ENCODE data around the gene LAMB1.

The LAMB1 gene

DNA sequence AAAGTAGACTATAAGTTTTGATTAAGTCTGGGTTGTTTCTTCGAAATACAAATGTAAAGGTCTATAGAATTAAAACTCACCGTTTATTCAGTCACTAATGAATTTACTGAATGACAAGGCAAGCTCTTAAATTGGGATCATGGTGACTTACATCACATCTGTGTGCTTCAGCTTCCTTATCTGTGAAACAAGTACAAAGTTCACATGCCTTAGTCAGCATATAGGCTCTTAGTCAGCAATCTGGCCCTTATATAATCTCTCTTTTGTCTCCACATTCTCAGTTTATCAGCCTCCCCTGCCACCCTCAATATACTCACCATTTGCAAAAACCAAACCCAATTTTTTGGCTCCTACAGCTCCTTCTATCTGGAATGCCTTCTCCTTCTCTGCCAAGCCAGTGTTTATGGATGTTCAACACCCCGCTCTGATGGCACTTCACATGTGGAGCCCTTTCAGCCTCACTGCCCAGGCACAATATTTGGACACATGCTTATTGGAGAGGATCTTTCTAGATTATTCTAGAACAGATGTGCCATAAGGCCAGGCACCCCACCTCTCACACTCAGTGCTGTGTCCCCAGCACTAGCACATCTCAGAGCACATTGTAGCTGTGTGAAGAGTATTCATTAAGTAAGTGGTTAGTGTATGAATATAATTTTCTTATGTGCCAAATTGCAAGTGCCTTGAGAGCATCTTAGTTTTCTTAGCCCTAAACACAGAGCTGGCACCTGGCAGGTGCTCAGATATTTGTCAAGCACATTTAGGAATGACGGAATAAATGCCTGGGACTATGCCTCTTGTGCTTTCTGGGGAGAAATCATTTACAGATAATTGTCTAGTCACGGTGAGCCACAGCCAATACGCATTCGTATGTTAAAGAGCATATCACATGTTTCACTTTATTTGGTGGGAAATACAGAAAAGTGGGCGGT, 9.8 kb upstream of the LAMB1 start:
- no peak for ATAC-seq (ENCODE audit: low read depth)

DNA sequence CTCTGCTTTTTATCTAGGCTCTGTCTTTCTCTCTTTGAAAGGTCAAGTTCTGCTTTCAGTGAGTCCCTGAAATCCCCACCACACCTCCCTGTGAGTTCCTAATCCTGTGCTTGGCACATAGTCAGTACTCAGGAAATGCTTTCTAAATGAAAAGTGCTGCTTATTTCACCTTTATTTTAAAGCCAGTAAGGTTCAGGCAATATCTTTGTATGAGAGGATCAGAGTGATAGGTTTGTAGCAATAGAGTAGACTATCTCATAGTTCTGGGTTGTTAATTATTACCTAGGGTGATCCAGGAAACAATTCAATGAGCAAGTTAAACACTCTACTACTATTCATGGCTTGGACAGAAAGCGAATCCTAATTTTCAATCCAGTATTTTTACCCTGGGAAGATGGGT, 7.4 kb upstream of the LAMB1 start:
- H3K36me3 ChIP-seq (ENCODE audit: low read depth) = no peaks in the 10 kb centered on the region
- ATAC-seq (ENCODE audit: low read depth) (no peak), DNase-seq (ENCODE audit: low spot score) (no peak)
- H3K27ac ChIP-seq (ENCODE audit: poor library complexity, severe bottlenecking) = no peak overlapping the region
- H3K9me3 ChIP-seq (ENCODE audit: severe bottlenecking) = no peaks in the 10 kb centered on the region
- no peak overlapping the region for H3K4me3 ChIP-seq (ENCODE audit: severe bottlenecking)
- peaks cover 32% of the 10 kb centered on the region for H3K4me1 ChIP-seq (ENCODE audit: insufficient read depth, poor library complexity, severe bottlenecking)
- TF ChIP-seq, protein P1, sequence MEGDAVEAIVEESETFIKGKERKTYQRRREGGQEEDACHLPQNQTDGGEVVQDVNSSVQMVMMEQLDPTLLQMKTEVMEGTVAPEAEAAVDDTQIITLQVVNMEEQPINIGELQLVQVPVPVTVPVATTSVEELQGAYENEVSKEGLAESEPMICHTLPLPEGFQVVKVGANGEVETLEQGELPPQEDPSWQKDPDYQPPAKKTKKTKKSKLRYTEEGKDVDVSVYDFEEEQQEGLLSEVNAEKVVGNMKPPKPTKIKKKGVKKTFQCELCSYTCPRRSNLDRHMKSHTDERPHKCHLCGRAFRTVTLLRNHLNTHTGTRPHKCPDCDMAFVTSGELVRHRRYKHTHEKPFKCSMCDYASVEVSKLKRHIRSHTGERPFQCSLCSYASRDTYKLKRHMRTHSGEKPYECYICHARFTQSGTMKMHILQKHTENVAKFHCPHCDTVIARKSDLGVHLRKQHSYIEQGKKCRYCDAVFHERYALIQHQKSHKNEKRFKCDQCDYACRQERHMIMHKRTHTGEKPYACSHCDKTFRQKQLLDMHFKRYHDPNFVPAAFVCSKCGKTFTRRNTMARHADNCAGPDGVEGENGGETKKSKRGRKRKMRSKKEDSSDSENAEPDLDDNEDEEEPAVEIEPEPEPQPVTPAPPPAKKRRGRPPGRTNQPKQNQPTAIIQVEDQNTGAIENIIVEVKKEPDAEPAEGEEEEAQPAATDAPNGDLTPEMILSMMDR (IDR thresholded peaks at IDR 0.05; ENCODE audit: poor library complexity, severe bottlenecking) = no peak
- H3K27me3 ChIP-seq (ENCODE audit: insufficient read depth, poor library complexity, severe bottlenecking) = no peaks in the 10 kb centered on the region

More for the DNA sequence above, 9.8 kb upstream of the LAMB1 start:
- Histone ChIP-seq H3K9me3 (ENCODE audit: severe bottlenecking) (no peaks in the 10 kb centered on the region), H3K27me3 (ENCODE audit: insufficient read depth, poor library complexity, severe bottlenecking) (no peaks in the 10 kb centered on the region), H3K36me3 (ENCODE audit: low read depth) (no peaks in the 10 kb centered on the region), H3K27ac (ENCODE audit: poor library complexity, severe bottlenecking) (no peak overlapping the region), H3K4me1 (ENCODE audit: insufficient read depth, poor library complexity, severe bottlenecking) (peaks cover 56% of the 10 kb centered on the region), H3K4me3 (ENCODE audit: severe bottlenecking) (no peak overlapping the region)
- TF ChIP-seq, protein P1 (IDR thresholded peaks at IDR 0.05; ENCODE audit: poor library complexity, severe bottlenecking) = no peak
- no peak for DNase-seq (ENCODE audit: low spot score)

- ATAC-seq (ENCODE audit: low read depth) (no peak), DNase-seq (ENCODE audit: low spot score) (no peak)
- TF ChIP-seq, protein P1 (IDR thresholded peaks at IDR 0.05; ENCODE audit: poor library complexity, severe bottlenecking) = no peak
- no peaks in the 10 kb centered on the region for H3K9me3 ChIP-seq (ENCODE audit: severe bottlenecking)
- peaks cover 27% of the 10 kb centered on the region for H3K4me1 ChIP-seq (ENCODE audit: insufficient read depth, poor library complexity, severe bottlenecking)
- no peaks in the 10 kb centered on the region for H3K36me3 ChIP-seq (ENCODE audit: low read depth)
- H3K27ac ChIP-seq (ENCODE audit: poor library complexity, severe bottlenecking) = no peak overlapping the region
- no peaks in the 10 kb centered on the region for H3K27me3 ChIP-seq (ENCODE audit: insufficient read depth, poor library complexity, severe bottlenecking)
- H3K4me3 ChIP-seq (ENCODE audit: severe bottlenecking) = no peak overlapping the region
Measured at GRCh38 chr7:108009873-108010272, 6.9 kb upstream of the LAMB1 start.

GRCh38 chr7:108008827-108009226, 5.9 kb upstream of the LAMB1 start:
- TF ChIP-seq, protein P1 (IDR thresholded peaks at IDR 0.05; ENCODE audit: poor library complexity, severe bottlenecking) = no peak
- H3K9me3 ChIP-seq (ENCODE audit: severe bottlenecking) = no peaks in the 10 kb centered on the region
- H3K4me1 ChIP-seq (ENCODE audit: insufficient read depth, poor library complexity, severe bottlenecking) = peaks cover 19% of the 10 kb centered on the region
- DNase-seq (ENCODE audit: low spot score) = no peak
- H3K27me3 ChIP-seq (ENCODE audit: insufficient read depth, poor library complexity, severe bottlenecking) = no peaks in the 10 kb centered on the region
- H3K4me3 ChIP-seq (ENCODE audit: severe bottlenecking) = no peak overlapping the region
- no peak for ATAC-seq (ENCODE audit: low read depth)
- no peaks in the 10 kb centered on the region for H3K36me3 ChIP-seq (ENCODE audit: low read depth)
- no peak overlapping the region for H3K27ac ChIP-seq (ENCODE audit: poor library complexity, severe bottlenecking)

DNA sequence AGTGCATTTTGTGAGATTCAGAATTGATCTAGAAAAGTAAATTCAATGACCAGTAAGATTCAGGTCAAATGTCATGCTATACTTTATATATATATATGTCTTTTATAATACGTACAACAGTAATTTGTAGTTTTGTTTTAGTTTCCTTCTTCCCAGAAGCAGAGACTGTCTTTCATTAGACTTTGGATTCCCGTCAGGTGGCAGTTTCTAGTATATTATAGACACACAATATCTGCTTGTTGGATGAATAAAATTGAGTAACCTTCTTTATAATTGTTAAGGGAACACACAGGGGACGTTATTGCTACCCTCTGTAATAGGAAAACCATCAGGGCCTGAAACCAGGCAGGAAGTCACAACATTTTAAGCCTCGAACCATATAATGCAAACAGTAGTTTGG, 5.3 kb upstream of the LAMB1 start:
- no peak overlapping the region for H3K4me3 ChIP-seq (ENCODE audit: severe bottlenecking)
- TF ChIP-seq, protein P1 (IDR thresholded peaks at IDR 0.05; ENCODE audit: poor library complexity, severe bottlenecking) = no peak
- no peaks in the 10 kb centered on the region for H3K36me3 ChIP-seq (ENCODE audit: low read depth)
- DNase-seq (ENCODE audit: low spot score) (no peak), ATAC-seq (ENCODE audit: low read depth) (no peak)
- no peaks in the 10 kb centered on the region for H3K9me3 ChIP-seq (ENCODE audit: severe bottlenecking)
- H3K27ac ChIP-seq (ENCODE audit: poor library complexity, severe bottlenecking) = no peak overlapping the region
- no peaks in the 10 kb centered on the region for H3K27me3 ChIP-seq (ENCODE audit: insufficient read depth, poor library complexity, severe bottlenecking)
- peaks cover 19% of the 10 kb centered on the region for H3K4me1 ChIP-seq (ENCODE audit: insufficient read depth, poor library complexity, severe bottlenecking)

Measured in RWPE2 (cell line).